GM18499 (cell line): ENCODE data around the gene A3GALT2.

Experiments
- ATAC-seq: cut with Tn5 transposase; IDR thresholded peaks from one replicate; pipeline ENCODE4 v1.9.1; 2021; ENCODE audit warnings: moderate number of reproducible peaks; ENCODE audit not compliant: insufficient read depth, unreplicated experiment

Gene A3GALT2

DNA sequence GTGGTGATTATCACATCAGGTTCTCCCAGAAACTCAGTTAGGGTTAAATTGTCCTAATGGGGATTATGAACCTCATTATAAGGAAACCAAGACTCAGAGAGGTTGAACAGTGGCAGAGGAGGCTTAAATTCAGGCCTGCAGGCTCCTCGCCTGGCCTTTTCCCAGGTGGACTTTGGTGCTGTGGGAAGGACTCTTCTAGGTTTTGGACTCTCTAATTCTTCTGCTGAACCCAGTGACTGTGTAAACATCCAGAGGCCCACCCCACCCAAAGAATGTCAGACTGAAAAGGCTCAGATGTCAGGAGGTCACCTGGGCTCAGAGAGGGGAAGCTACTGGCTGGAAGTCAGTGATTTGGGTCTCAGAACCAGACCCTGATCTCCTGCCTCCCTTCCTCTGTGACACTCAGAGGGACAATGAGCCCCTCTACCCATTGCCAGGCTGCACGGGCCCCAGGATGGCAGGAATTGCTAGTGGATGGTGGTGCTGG is 62.1 kb downstream of the A3GALT2 start:
- no peak for ATAC-seq

DNA sequence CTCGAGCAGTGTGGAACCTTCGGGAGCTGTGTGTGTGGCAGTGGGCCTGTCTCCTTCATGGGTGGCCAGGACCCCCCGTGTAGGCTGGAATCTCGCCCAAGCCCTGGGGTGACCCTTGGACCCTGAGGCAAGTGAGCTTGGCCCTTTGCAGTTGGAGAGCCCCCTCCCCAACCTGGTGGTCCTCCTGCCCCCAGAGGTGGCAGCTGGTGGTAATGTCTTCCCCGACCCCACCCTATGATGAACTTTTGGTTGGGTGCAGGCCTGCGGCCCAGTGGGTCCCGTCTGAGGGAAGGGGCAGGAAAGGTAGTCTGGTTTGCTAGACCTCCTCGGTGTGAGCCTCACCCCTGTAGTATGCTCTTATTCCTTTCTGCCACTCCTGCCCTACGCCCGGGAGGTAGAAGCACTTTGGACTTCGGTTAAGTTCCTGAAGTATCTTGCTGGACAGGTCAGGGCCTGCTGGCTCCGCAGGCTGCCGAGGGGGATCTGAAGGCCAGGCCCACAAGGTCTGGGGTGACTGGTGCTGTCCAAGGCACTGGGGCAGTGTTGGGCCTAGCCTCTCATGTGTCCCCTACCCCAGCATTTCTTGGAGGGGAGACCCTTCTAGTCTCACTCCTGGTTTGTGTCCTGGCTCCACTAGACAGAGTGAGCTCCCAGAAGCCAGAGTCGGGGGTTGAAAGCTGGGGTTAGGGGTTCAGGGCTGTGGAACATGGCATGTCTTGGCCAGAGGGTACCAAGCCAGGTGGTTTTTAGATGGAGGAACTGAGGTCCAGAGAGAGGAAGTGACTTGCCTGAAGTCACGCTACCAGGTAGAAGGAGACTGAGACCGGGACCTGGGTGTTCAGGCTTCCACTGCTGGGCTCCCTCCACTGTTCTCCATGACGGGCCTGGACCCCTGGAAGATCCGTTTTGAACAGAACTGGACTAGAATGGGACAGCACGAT is 62.9 kb downstream of the A3GALT2 start:
- ATAC-seq: no peak

DNA sequence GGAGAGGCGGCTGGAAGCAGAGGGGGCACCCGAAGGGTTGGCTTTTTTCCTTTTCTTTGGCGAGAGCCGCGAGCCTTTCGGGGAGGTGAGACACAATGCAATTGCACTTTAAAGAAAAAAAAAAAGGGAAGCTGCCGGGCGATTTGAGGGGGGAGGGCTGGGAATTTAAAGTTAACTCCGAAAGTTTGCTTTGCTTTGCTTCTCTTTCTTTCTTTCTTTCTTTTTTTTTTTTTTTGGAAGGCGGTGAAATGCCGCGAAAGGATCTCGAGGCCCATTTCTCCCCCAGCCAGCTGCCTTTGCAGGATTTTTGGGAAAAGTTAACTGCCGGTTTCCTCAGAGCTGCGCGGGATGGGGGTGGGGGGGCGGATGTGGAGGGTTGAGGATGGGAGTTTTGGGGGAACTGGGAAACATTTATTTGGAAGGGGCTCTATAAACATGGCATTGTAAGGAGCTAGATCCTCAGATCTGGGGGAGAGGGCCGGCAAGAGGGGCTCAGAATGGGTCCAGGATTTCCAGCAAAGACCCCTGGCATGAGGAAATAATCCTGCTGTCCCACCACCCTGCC is 63.6 kb downstream of the A3GALT2 start:
- ATAC-seq: no peak
